Activated B cell treated with CpG ODN at 0.5 μM for 24 hours (primary cell): ENCODE data around the gene TNFSF18. TPM values are rescaled to one million over a fixed set of nuclear protein-coding genes. Genes with fewer than 3 reads are reported as not detected.

Experiments used
- ATAC-seq: fragments of 200-7000 bp; cut with Tn5 transposase; one replicate; pipeline ENCODE4 v1.10.0; 2021; ENCODE audit warnings: low read depth, mild to moderate bottlenecking, moderate library complexity
- CTCF ChIA-PET: fragments of 350-600 bp; sonication (Branson Sonifier 250); formaldehyde crosslinking; loops from one replicate; lab custom pipeline; 2021; ENCODE audit warnings: antibody characterized with exemption; lab: Charles Lee
- POLR2A ChIA-PET: fragments of 350-600 bp; sonication (Branson Sonifier 250); formaldehyde crosslinking; loops from one replicate; lab custom pipeline; 2021; ENCODE audit warnings: antibody characterized with exemption; lab: Charles Lee
- DNase-seq: peaks from one replicate; pipeline ENCODE4 v3.0.0; 2022
- H3K27ac Mint-ChIP-seq: one replicate; pipeline ENCODE4 v1.8.0; 2020; ENCODE audit warnings: mixed read lengths
- H3K27me3 Mint-ChIP-seq: one replicate; pipeline ENCODE4 v1.8.0; 2021; ENCODE audit warnings: mixed read lengths
- H3K36me3 Mint-ChIP-seq: one replicate; pipeline ENCODE4 v1.8.0; 2021; ENCODE audit warnings: low read depth, mixed read lengths
- H3K4me1 Mint-ChIP-seq: one replicate; pipeline ENCODE4 v1.8.0; 2021; ENCODE audit warnings: mixed read lengths
- H3K4me3 Mint-ChIP-seq: one replicate; pipeline ENCODE4 v1.8.0; 2020; ENCODE audit warnings: mild to moderate bottlenecking, mixed read lengths
- H3K9me3 Mint-ChIP-seq: one replicate; pipeline ENCODE4 v1.8.0; 2020; ENCODE audit warnings: mixed read lengths
- intact Hi-C: fragments of 100-400 bp; cut with micrococcal nuclease; formaldehyde crosslinking; loops from one replicate; pipeline ENCODE4 v1.15.1; 2024
- total RNA-seq: library from RNA; stranded (reverse); gene quantifications from 2 replicates; pipeline ENCODE4 v1.2.3, GENCODE V29; 2022
- TF ChIP-seq, protein P1 (sequence below): fragments of 200-600 bp; IDR thresholded peaks from one replicate; pipeline ENCODE4 v1.8.0; 2022; ENCODE audit warnings: antibody characterized with exemption, mild to moderate bottlenecking

Gene TNFSF18, protein sequence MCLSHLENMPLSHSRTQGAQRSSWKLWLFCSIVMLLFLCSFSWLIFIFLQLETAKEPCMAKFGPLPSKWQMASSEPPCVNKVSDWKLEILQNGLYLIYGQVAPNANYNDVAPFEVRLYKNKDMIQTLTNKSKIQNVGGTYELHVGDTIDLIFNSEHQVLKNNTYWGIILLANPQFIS
- not detected in 2 replicates for total RNA-seq

DNA sequence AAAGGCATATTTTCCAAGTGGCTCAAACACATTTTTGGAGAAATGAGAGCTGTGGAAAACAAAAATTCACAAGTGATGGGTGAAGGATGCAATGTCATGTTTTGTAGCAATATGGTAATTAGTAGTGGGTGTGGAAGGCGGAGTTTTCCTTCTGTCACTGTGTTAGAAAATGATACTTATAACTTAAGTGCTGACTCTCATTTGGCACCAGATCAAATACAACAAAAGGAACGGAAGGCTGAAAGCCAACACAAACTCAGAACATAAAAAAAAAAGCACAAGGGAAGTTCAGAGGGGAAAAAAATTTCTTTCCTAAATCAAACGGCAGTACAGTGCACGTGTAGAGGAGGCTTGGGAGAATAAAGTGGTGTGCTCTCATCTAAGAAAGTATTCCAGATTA lies at the start of gene TNFSF18:
Gene TNFSF18 (minus strand): TSS at position 77 of the 400 bp plus-strand sequence. CDS start 45 bp downstream, at position 32.
- Mint-ChIP-seq H3K36me3 (no peaks in the 10 kb centered on the region), H3K27ac (no peak within 1 kb of the TSS), H3K27me3 (peaks cover 3% of the 10 kb centered on the region), H3K4me3 (no peak within 1 kb of the TSS), H3K9me3 (no peaks in the 10 kb centered on the region), H3K4me1 (peaks cover 27% of the 10 kb centered on the region)
- ChIA-PET CTCF (no interaction called here), POLR2A (interaction anchor here (0.6 kb wide), 1 partner anchor 363 kb away, joined by 8 read pairs; no protein-coding TSS in a partner anchor)
- ATAC-seq (no peak), DNase-seq (no peak)
- TF ChIP-seq, protein P1, sequence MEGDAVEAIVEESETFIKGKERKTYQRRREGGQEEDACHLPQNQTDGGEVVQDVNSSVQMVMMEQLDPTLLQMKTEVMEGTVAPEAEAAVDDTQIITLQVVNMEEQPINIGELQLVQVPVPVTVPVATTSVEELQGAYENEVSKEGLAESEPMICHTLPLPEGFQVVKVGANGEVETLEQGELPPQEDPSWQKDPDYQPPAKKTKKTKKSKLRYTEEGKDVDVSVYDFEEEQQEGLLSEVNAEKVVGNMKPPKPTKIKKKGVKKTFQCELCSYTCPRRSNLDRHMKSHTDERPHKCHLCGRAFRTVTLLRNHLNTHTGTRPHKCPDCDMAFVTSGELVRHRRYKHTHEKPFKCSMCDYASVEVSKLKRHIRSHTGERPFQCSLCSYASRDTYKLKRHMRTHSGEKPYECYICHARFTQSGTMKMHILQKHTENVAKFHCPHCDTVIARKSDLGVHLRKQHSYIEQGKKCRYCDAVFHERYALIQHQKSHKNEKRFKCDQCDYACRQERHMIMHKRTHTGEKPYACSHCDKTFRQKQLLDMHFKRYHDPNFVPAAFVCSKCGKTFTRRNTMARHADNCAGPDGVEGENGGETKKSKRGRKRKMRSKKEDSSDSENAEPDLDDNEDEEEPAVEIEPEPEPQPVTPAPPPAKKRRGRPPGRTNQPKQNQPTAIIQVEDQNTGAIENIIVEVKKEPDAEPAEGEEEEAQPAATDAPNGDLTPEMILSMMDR, result no peak
- intact Hi-C loops, result no loop called here

DNA sequence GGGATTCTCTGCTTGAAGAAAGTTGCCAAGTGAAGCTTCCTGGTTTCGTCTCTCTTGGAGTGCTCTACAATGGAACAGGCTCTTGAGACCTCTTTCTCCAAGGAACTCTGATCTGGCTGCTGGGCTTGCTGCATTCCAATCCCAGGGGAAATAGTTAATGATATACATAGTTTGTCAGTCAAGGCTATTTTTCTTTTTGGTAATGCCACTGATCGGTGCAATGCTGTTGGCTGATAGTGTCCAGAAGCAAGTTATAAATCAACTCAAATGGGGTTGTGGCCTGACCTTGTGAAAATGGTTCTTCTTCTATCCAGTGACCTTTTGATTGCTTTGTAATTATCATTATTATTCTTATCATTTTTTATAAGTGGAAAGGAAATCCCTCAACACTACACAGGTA lies 48.4 kb upstream of the TNFSF18 start:
- TF ChIP-seq, protein P1, result no peak
- ATAC-seq (no peak), DNase-seq (no peak)
- POLR2A ChIA-PET, result no interaction called here
- Mint-ChIP-seq H3K27ac (no peak overlapping the region), H3K4me3 (no peak overlapping the region), H3K27me3 (no peaks in the 10 kb centered on the region), H3K4me1 (no peaks in the 10 kb centered on the region), H3K36me3 (no peaks in the 10 kb centered on the region), H3K9me3 (peaks cover 11% of the 10 kb centered on the region)
- CTCF ChIA-PET, result no interaction called here
- intact Hi-C loops, result no loop called here

DNA sequence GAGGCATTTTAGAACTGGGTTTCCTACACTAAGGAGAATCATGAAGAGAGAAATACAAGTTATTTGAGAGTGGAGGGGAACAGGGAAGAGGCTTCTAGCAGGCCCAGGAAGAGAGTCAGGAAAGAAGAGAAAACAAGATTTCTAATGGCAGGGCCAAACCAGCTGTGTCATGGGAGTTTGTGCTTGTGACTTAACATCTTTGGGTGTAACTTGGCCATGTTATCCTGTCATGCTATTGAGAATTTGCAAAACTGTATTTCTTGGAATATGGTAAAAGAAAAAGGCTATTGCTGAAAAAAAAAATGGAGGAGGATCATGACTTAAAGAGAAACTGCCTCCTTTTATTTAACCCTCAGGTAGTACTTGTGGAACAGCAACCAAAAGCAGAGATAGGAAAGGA lies 47.4 kb upstream of the TNFSF18 start:
- ChIA-PET CTCF (no interaction called here), POLR2A (no interaction called here)
- Mint-ChIP-seq H3K4me3 (no peak overlapping the region), H3K27ac (no peak overlapping the region), H3K36me3 (no peaks in the 10 kb centered on the region), H3K27me3 (no peaks in the 10 kb centered on the region), H3K9me3 (peaks cover 4% of the 10 kb centered on the region), H3K4me1 (no peaks in the 10 kb centered on the region)
- intact Hi-C loops, result no loop called here
- DNase-seq (no peak), ATAC-seq (no peak)
- TF ChIP-seq, protein P1, result no peak

DNA sequence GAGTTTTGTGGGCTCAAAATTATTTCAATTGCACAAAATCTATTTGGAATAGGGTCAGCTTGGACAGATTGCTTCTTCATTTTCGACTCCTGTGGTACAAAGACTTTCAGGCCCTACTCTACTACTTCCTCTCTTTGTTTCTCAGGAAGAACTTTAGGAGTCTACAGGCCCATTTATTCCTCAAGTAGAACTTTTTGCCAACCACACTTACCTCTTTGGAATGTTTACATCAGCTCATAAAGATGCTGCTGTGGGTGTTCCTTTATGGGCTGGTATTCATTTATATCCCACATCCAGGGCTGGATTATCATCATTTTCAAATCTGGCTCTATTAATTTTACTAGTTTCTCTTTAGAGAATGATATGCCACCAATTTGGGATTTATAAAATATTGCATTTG lies 46.3 kb upstream of the TNFSF18 start:
- Mint-ChIP-seq H3K4me3 (no peak overlapping the region), H3K9me3 (no peaks in the 10 kb centered on the region), H3K27me3 (no peaks in the 10 kb centered on the region), H3K4me1 (no peaks in the 10 kb centered on the region), H3K36me3 (no peaks in the 10 kb centered on the region), H3K27ac (no peak overlapping the region)
- CTCF ChIA-PET, result no interaction called here
- DNase-seq (no peak), ATAC-seq (no peak)
- POLR2A ChIA-PET, result no interaction called here
- TF ChIP-seq, protein P1, result no peak
- intact Hi-C loops, result no loop called here

DNA sequence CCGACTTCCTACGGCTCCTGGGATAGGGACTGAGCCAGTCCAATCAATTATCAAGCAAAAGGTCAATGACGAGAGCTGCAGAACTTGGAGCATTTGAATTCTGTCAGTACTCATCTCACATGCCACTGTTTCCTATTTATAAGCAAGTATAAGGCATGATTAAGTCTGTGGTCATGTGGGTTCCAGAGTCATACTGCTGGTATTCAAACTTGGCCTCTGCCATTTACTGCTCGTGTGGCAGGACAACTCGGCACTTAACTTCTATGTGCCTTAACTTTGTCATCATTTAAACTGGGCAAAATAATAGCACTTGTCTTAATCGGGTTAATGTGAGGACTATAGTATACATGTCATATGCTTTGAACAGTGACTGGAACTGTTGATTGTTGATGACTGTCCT lies 44.9 kb upstream of the TNFSF18 start:
- no peak for ATAC-seq
- intact Hi-C loops, result no loop called here
- H3K4me3 Mint-ChIP-seq, result no peak overlapping the region

More for the DNA sequence above, 44.9 kb upstream of the TNFSF18 start:
- Mint-ChIP-seq H3K27me3 (no peaks in the 10 kb centered on the region), H3K4me1 (no peaks in the 10 kb centered on the region), H3K27ac (no peak overlapping the region), H3K9me3 (no peaks in the 10 kb centered on the region), H3K36me3 (no peaks in the 10 kb centered on the region)
- ChIA-PET POLR2A (no interaction called here), CTCF (no interaction called here)
- no peak for DNase-seq
- TF ChIP-seq, protein P1, result no peak
